Ishikawa (cell line): ENCODE results near the gene UTS2R.

Source experiments
- EP300 ChIP-seq: IDR thresholded peaks from 2 replicates; pipeline ENCODE4 v1.6.1; 2012; ENCODE audit warnings: borderline replicate concordance
- RAD21 ChIP-seq: IDR thresholded peaks from 2 replicates; pipeline ENCODE4 v1.6.1; 2012; ENCODE audit warnings: low read depth
- TEAD4 ChIP-seq: IDR thresholded peaks from 2 replicates; pipeline ENCODE4 v1.6.1; 2012
- ZBTB7A ChIP-seq: IDR thresholded peaks from 2 replicates; pipeline ENCODE4 v1.6.1; 2012; ENCODE audit warnings: low read depth
- TF ChIP-seq, protein P1 (sequence below): IDR thresholded peaks from 2 replicates; pipeline ENCODE4 v1.6.1; 2012

DNA sequence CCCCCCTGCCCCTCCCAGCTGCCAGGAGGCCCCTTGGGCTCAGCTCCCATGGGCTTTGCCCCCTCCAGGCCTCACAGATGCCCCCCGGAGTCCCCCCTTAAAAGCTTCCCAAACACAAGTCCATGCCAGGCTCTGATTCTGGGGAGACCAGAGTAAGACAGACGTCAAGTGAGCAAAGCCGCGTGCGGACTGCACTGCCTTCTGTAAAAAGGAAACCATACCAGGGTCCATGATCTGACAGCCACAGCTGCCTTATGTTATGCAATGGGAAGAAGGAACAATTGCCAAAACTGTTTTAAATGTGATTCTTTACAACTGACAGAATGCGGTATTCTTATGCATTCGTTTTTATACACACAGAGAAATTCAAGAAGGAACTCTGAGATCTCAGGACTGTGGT is 28.6 kb downstream of the UTS2R start:
- no peak for TF ChIP-seq RAD21
- TF ChIP-seq, protein P1, sequence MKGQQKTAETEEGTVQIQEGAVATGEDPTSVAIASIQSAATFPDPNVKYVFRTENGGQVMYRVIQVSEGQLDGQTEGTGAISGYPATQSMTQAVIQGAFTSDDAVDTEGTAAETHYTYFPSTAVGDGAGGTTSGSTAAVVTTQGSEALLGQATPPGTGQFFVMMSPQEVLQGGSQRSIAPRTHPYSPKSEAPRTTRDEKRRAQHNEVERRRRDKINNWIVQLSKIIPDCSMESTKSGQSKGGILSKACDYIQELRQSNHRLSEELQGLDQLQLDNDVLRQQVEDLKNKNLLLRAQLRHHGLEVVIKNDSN = no peak
- no peak for TF ChIP-seq ZBTB7A
- no peak for TF ChIP-seq TEAD4
- no peak for TF ChIP-seq EP300
